CD14-positive monocyte (primary cell): ENCODE data around the gene CACNA2D2. TPM values are rescaled to one million over a fixed set of nuclear protein-coding genes. Genes with fewer than 3 reads are reported as not detected.

Experiments used
- DNase-seq, 3 donors: peaks; one replicate each; pipeline ENCODE4 v3.0.0-alpha.2; 2011 to 2022
- H2AFZ ChIP-seq: 2 replicates; pipeline ENCODE4 v1.6.0; 2012; ENCODE audit warnings: mild to moderate bottlenecking, low read depth, low read length, inconsistent platforms; ENCODE audit not compliant: insufficient read depth, poor library complexity, severe bottlenecking
- H3K27ac ChIP-seq, 2 donors: 1 replicate in 1 of 2; 2 replicates in 1 of 2; pipeline ENCODE4 v1.5.1; 2012 to 2013; ENCODE audit warnings: low read length in 2 of 2, control low read depth in 1 of 2, inconsistent platforms in 1 of 2, low read depth in 1 of 2, mild to moderate bottlenecking in 1 of 2
- H3K27me3 ChIP-seq, 2 donors: one replicate each; pipeline versions ENCODE4 v1.6.0 to v1.6.1; 2011 to 2013; ENCODE audit warnings: low read length in 2 of 2; ENCODE audit not compliant: control insufficient read depth in 2 of 2, insufficient read depth in 2 of 2
- H3K36me3 ChIP-seq, 2 donors: replicated peaks in 1 of 2; 1 replicate in 1 of 2; 2 replicates in 1 of 2; pipeline versions ENCODE4 v1.5.1 to v1.6.1; 2012 to 2013; ENCODE audit warnings: low read length in 2 of 2, control low read depth in 1 of 2, inconsistent platforms in 1 of 2, mild to moderate bottlenecking in 1 of 2; ENCODE audit not compliant: insufficient read depth in 2 of 2, control insufficient read depth in 1 of 2
- H3K4me1 ChIP-seq, 2 donors: 1 replicate in 1 of 2; 2 replicates in 1 of 2; pipeline versions ENCODE4 v1.5.1 to v1.6.1; 2012 to 2013; ENCODE audit warnings: low read length in 2 of 2, control low read depth in 1 of 2, inconsistent platforms in 1 of 2, mild to moderate bottlenecking in 1 of 2, moderate library complexity in 1 of 2; ENCODE audit not compliant: insufficient read depth in 2 of 2, control insufficient read depth in 1 of 2
- H3K4me2 ChIP-seq: replicated peaks from 2 replicates; pipeline ENCODE3; 2012; ENCODE audit warnings: low read length, moderate library complexity, mild to moderate bottlenecking; ENCODE audit not compliant: poor library complexity, severe bottlenecking; ENCODE audit errors: extremely low read depth
- H3K4me3 ChIP-seq, 3 experiments: fragments of 200-600 bp in 1 of 3; sonication (generic) in 1 of 3; replicated peaks in 1 of 3; 1 replicate in 2 of 3; 2 replicates in 1 of 3; pipeline ENCODE4 v1.5.1; 2011 to 2013; ENCODE audit warnings: low read length in 3 of 3, mild to moderate bottlenecking in 3 of 3, control low read depth in 2 of 3, low read depth in 2 of 3, inconsistent platforms in 1 of 3, moderate library complexity in 1 of 3
- H3K79me2 ChIP-seq: 2 replicates; pipeline ENCODE4 v1.6.0; 2012; ENCODE audit warnings: mild to moderate bottlenecking, control low read depth, inconsistent platforms, low read length, moderate library complexity; ENCODE audit not compliant: insufficient read depth
- H3K9ac ChIP-seq: 2 replicates; pipeline ENCODE4 v1.6.0; 2017; ENCODE audit warnings: low read length, mild to moderate bottlenecking; ENCODE audit not compliant: insufficient read depth, poor library complexity, severe bottlenecking
- H3K9me3 ChIP-seq, 2 donors: replicated peaks in 1 of 2; 1 replicate in 1 of 2; 2 replicates in 1 of 2; pipeline versions ENCODE4 v1.5.1 to v1.6.1; 2012 to 2013; ENCODE audit warnings: low read length in 2 of 2, control low read depth in 1 of 2; ENCODE audit not compliant: control insufficient read depth in 1 of 2, insufficient read depth in 1 of 2
- H4K20me1 ChIP-seq: 2 replicates; pipeline ENCODE4 v1.6.0; 2012; ENCODE audit warnings: mild to moderate bottlenecking, low read length, control low read depth, moderate library complexity; ENCODE audit not compliant: insufficient read depth
- H3K27ac Mint-ChIP-seq, 7 donors: one replicate each; pipeline ENCODE4 v1.8.0; 2020; ENCODE audit warnings: mild to moderate bottlenecking in 7 of 7, mixed read lengths in 7 of 7, moderate library complexity in 6 of 7, inconsistent platforms in 2 of 7
- H3K27me3 Mint-ChIP-seq, 3 donors: one replicate each; pipeline ENCODE4 v1.8.0; 2021 to 2022; ENCODE audit warnings: low read depth in 3 of 3, mild to moderate bottlenecking in 3 of 3, mixed read lengths in 3 of 3, moderate library complexity in 3 of 3, inconsistent platforms in 1 of 3
- H3K36me3 Mint-ChIP-seq, 2 donors: one replicate each; pipeline ENCODE4 v1.8.0; 2020; ENCODE audit warnings: mixed read lengths in 2 of 2, inconsistent platforms in 1 of 2, mild to moderate bottlenecking in 1 of 2
- H3K4me1 Mint-ChIP-seq: one replicate; pipeline ENCODE4 v1.8.0; 2020; ENCODE audit warnings: mild to moderate bottlenecking, mixed read lengths
- H3K4me3 Mint-ChIP-seq, 2 donors: one replicate each; pipeline ENCODE4 v1.8.0; 2020; ENCODE audit warnings: mild to moderate bottlenecking in 2 of 2, mixed read lengths in 2 of 2, moderate library complexity in 1 of 2
- H3K9me3 Mint-ChIP-seq, 7 donors: one replicate each; pipeline ENCODE4 v1.8.0; 2020 to 2022; ENCODE audit warnings: mixed read lengths in 7 of 7, mild to moderate bottlenecking in 6 of 7, moderate library complexity in 6 of 7, inconsistent platforms in 2 of 7
- CTCF ChIP-seq: fragments of 200-600 bp; IDR thresholded peaks from one replicate; pipeline ENCODE4 v1.8.0; 2022; ENCODE audit warnings: antibody characterized with exemption, mild to moderate bottlenecking
- WGBS: methylation state at CpG from one replicate; pipeline ENCODE4 v1.1.5; 2013; ENCODE audit warnings: missing lambda C conversion rate; ENCODE audit not compliant: insufficient coverage; 5-methylcytosine and 5-hydroxymethylcytosine counted together
- intact Hi-C, 2 donors: fragments of 100-400 bp; cut with micrococcal nuclease; formaldehyde crosslinking; loops; one replicate each; pipeline versions ENCODE4 v1.15.0 to v1.15.1; 2023
- polyA plus RNA-seq, 3 donors: library from polyadenylated mRNA; depleted of rRNA in 1 of 3; unstranded in 2 of 3; stranded (reverse) in 1 of 3; fragments of 300-500 nt in 2 of 3; fragments of >200 nt in 1 of 3; fragmentation: Illumina TruSeq in 2 of 3; gene quantifications; 1 replicate in 2 of 3; 2 replicates in 1 of 3; pipeline ENCODE4 v1.2.3, GENCODE V29; 2012 to 2021

Gene CACNA2D2
- polyA plus RNA-seq, 3 donors, result 0.09 to 0.16 TPM; not detected in 1

DNA sequence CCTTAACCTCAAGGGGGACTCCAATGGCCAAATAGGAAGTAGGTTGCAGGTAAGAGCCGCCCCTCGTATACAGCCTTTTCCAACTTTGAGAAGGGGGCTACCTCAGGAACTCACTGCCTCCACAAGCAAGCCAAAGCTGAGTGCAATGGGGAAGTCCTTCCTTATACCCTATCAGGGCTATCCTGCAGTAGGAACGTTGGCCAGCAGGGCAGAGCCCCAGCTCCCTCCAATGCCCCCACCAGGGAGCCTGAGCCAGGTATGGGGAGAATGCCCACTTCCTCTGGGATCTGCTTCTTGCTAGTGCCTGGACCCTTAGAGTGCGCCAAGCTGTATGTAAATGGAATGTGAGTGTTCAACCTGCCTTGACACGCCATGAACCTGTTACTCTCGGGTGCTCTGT is 16.3 kb downstream of the CACNA2D2 start:
- no CpG with 5 or more reads among the region's 6 CpGs for WGBS
- TF ChIP-seq CTCF, result peak; percentile 11
- H3K4me1 Mint-ChIP-seq, result peaks cover 9% of the 10 kb centered on the region
- peaks cover 2 to 7% (median 3%) of the 10 kb centered on the region in 3 donors for H3K27me3 Mint-ChIP-seq
- no peak for DNase-seq
- no peaks in the 10 kb centered on the region for H3K9me3 Mint-ChIP-seq
- no peak overlapping the region for H3K27ac Mint-ChIP-seq
- H3K79me2 ChIP-seq, result no peaks in the 10 kb centered on the region
- no peak overlapping the region for H3K27ac ChIP-seq
- no peak overlapping the region for H3K4me3 Mint-ChIP-seq
- H3K36me3 ChIP-seq, result no peaks in the 10 kb centered on the region
- H4K20me1 ChIP-seq, result no peaks in the 10 kb centered on the region
- H3K4me2 ChIP-seq, result no peak overlapping the region
- no peak overlapping the region for H2AFZ ChIP-seq
- intact Hi-C loops, result no loop called here
- H3K9me3 ChIP-seq, result no peaks in the 10 kb centered on the region
- H3K36me3 Mint-ChIP-seq, result no peaks in the 10 kb centered on the region
- H3K27me3 ChIP-seq, result no peaks in the 10 kb centered on the region
- H3K4me1 ChIP-seq, result no peaks in the 10 kb centered on the region
- no peak overlapping the region for H3K4me3 ChIP-seq
- no peak overlapping the region for H3K9ac ChIP-seq

GRCh38 chr3:50486219-50486888 is 17.1 kb downstream of the CACNA2D2 start:
- Histone ChIP-seq H3K9me3 (no peaks in the 10 kb centered on the region), H2AFZ (no peak overlapping the region), H3K79me2 (no peaks in the 10 kb centered on the region), H3K27me3 (no peaks in the 10 kb centered on the region), H4K20me1 (no peaks in the 10 kb centered on the region), H3K4me1 (peaks cover 2% of the 10 kb centered on the region in 2 donors), H3K4me3 (no peak overlapping the region), H3K27ac (no peak overlapping the region), H3K36me3 (no peaks in the 10 kb centered on the region), H3K9ac (no peak overlapping the region), H3K4me2 (no peak overlapping the region)
- no peak for TF ChIP-seq CTCF
- intact Hi-C loops, result no loop called here
- H3K9me3 Mint-ChIP-seq, result no peaks in the 10 kb centered on the region
- WGBS, result 96% methylated on average over 4 of the region's 4 CpGs
- H3K27ac Mint-ChIP-seq, result no peak overlapping the region
- H3K36me3 Mint-ChIP-seq, result no peaks in the 10 kb centered on the region
- peaks cover 2 to 7% (median 3%) of the 10 kb centered on the region in 3 donors for H3K27me3 Mint-ChIP-seq
- no peak for DNase-seq
- H3K4me3 Mint-ChIP-seq, result no peak overlapping the region
- peaks cover 13% of the 10 kb centered on the region for H3K4me1 Mint-ChIP-seq
